Stimulated activated CD8-positive, alpha-beta memory T cell treated with anti-CD3 and anti-CD28 coated beads, Interleukin-4, amount 100 ng/mL, for 4 hours (primary cell): Measurements from ENCODE around the gene COA8.
A peak's percentile ranks its signal among the peaks of the same experiment; 100 is the strongest.

Experiments used
- DNase-seq, 2 donors: peaks; one replicate each; pipeline ENCODE4 v3.0.0-alpha.2; 2020; ENCODE audit warnings: low read depth in 2 of 2, low spot score in 1 of 2

Gene COA8

DNA sequence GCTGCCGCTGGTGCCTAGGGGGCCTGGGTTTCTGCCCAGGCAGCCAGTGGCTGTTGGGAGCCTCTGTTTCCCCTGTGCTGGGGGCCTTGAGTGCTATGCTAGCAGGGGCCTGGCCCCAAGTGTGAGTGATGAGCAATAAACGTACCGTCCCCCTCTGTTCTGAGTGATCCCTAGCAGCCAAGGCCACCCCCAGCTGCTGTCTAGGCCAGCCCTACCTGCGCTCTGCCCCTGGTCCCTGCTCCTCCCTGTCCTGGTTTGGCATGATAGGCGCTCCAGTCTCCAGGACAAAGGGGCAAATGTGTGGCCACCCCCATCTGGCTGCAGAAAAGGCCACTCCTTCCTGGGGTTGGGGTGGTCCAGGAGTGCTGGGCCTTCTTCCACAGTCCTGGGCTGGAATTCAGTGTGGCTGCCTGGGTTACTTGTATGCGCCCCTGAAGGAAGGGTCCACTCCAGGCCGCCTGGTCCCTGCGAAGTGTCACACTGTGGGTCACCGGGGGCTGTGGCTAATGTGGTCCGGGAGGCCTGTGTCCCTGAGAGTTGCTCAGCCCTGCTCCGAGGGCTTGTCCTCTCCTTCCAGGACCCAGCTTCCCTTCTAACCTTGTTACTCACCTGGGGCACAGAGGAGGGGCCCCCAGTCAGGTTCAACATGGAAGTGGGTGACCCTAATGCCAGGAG lies 26.7 kb upstream of the COA8 start:
- no peak for DNase-seq

DNA sequence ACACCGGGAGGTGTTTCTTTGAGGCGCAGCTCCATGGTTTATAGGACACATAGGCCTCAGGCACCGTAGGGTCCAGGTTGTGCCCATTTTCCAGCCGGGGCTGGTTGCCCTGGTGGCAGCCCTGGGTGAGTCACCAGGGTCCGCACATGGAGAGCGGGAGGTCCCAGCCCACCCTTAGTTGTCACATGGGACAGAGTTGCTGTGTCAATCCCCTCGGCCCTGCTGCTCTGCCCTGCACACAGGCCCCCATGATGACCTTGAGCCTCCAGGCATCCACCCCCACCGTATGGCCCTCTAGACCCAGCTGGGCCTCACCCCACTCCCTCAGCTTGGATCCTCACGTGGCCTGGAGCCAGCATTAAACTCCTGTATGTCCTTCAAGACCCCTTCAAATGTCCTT lies 26.1 kb upstream of the COA8 start:
- no peak for DNase-seq

DNA sequence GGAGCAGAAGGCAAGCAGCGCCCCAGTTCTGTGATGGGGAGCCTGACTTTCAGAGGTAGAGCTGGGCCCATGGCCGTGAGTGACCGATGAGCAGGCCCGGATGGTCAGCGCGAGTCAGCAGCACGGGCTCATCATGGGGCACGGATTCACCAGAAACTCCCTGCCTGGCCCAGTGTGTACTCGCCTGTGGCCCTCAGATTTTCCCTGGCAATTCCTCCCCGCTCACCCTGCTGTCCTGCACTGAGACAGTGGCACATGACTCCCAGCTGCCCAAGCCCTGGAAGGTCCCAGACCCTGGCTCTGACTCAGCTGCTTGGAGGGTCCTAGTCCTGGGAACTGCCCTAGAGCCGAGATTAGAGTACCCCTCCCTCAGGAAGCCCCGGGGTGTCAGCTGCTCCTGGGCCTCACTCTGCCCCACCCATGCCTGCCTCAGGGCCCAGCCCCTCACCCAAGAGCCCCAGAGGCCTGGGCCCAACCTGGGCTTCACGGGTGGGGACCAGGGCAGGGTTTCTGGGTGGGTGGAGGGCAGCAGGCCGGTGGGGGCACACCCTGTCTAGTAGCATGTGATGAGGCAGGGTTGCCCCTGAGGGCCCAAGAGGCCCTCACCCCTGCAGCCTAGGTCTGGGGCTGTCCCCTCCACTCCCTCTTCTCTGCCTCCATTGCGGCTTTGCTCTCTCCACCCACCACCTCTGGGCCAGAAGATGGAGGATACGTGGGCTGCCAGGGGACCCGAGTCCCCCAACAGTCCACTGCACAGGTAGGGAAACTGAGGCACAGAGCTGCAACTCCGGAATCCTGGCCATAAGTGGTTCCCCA lies 25.4 kb upstream of the COA8 start:
- DNase-seq = no peak

DNA sequence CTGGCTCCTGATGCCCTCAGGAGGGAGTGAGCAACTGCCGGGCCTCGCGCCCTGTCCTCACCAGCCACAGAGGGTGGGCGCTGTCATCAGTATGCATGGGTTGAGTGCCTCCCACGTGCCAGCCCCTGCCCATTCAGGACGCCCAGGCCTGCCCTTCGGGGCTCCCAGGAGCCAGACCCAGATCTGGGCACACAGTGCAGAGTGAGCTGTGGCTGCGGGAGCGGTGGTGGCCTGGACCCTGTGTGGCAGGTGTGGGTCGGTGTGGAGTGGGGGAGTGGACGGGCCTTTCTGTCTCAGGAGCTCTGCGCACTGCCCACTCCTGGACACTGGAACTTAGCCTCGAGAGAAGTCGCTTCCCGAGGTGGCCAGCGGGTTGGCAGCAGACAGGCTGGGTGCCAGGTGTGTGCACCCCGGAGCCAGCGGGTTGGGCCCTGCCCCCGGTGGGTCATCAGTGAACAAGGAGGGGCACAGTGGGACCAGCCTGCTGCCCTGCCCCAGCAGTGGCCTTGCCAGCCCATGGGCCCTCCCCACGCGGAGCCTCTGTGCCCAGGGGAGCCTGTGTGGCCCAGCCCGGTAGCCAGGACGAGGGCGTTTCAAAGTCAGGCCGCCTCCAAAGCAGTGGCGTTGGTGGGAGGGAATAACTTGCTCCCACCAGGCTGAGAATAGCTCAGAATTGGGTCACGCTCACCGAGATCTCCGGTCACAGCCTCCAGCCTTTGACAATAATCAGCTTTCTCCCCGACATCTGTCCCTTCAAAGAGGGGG lies 24.3 kb upstream of the COA8 start:
- no peak for DNase-seq

DNA sequence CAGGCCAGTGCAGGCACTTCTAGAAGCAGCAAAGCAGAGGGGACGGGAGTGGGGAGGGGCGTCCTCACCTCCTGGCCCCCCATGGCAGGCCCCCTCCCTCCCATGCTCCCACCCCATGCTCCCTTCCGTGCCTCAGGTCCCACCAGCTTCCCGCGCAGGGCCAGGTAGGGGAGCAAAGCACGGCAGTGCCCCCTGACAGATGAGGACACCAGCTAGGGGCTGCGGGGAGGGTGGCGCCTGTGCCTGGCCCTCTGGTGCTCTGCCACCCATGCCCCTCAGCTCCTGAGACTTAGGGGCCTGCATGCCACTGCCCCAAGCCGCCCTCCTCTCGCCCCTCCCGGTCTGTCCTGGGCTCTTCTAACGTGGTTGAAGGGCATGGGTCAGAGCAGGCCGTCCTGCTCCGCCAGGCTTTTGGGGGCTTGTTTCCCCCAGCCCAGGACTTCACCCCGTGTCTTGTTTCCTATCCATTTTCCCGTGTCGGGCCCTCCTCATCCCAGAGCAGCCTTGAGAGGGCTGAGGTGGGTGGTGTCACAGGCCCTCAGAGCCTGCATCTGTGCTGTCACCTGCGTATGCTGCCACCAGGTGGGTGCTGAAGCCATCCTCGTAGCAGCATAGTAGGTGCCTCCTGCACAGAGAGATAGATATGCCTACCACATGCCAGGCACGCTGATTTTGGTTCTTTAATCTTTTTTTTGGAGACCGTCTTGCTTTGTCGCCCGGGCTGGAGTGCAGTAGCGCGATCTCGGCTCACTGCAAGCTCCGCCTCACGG lies 23.5 kb upstream of the COA8 start:
- no peak for DNase-seq

DNA sequence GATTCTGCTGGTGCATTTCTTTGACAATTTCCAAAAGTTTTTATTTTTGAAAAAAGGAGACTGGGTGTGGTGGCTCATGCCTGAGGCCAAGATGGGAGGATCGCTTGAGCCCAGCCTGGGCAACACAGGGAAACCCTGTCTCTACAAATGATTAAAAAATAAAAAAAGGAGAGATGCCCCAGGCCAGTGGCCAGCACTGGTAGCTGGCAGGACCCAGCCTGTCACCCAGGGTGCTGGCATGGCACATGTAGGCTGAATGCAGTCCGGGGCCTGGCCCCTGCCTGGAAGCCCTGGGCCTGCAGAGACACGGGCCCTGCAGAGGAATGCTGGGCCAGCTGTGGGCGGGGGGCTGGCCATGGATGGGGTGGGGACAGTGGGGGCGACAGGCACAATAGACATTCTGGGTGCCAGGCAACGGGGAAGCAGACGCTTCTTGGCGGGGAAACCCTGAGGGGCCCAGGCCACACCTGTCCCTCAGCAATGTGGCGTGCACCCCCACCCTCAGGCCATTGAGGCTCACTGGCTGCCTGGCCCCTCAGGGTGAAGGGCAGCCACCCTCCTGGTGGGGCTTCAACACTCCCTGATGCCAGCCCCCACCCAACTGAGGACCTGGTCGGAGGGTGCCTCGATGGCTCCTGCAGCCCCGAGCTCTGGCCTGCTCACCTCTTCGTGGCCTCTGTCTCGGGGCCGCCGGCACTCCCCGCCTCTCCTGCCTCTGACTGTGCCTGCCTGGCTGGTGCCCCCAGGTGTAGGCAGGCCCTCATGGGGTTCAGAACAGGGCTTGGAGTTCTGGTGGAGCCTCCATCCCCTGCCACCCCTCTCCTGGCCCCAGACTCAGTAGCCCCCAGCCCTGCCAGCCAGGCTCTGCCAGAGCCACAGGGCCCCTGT lies 21.7 kb upstream of the COA8 start:
- no peak for DNase-seq

DNA sequence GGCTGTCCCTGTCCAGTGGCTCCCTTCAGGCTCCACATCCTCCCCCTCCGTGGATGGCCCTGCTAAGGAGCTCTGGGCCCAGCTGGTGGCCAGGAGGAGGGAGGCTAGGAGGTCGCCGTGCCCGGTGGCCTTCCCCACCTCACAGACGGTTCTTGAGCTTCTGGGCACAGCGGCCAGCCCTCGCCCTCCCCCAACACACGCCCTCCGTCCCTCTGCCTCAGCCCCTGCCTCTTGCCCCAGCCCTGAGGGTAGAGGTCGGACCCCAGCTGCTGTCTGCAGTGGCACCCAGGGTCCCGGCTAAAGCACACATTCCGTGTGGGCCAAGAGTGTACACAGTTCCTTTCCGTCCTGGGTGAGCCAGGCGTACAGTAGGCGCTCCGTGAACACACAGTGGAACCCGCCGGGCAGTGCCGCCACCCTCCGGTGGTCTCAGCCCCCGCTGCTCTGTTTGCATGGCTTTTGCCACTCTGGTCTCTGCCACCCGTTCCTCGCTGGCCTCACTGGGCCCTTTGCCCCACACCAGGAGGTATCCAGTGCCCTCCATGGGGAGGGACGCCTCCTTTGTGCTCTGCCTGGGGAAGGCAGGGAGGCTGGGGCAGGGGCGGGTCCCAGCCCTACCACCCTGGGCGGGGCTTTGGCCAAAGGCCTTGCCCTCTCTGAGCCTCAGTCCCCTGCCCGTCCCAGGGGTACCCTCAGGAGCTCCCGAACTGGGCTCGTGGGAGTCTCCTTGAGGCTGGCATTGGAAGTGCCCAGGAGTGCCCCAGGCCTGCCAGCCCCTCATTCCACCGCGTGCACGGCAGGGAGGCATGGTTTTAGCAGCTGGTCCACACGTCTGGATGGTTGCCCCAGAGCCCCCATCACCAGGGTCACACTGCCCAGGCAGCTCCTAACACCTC lies 20.8 kb upstream of the COA8 start:
- no peak for DNase-seq

DNA sequence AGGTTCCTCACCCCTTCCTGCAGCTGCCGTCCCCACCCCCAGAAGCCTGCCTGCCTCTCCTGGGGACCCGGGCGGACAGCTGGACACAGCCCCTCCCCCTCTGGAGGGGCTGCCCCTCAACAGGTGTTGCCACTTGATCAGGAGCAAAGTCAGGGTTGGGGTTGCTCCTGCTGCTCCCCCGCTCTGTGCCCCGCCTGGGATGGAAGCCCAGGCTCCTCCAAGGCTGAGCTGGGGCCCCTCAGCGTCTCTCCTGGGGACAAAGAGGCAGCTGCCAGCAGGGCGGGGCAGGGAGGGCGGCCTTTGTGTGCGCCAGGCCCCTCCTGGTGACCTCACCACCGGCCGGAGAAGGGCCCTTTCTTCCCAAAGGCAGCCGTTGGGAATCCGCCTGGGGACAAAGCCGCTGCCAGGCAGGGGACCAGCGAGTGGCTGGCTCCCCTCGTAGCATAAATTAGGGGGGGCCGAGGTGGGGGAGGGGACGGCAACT lies 20.1 kb upstream of the COA8 start:
- no peak for DNase-seq

DNA sequence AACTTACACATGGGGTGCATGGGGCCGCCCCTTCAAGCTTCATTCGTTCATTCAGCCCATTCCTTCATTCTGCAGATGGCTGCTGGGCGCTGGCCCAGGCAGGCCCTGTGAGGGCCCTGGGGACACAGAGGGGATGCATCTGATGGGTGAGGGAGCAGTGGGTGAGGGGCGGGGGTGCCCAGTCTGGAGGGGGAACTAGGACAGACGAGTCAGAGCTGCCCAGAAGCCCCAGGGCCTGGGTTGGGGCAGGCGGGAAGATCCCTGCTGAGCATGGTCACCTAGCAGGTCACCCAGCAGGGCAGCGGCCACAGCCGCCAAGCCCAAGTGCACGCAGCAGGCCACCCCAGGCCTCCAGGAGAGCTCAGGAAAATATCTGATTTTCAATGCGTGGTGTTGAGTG lies 19.6 kb upstream of the COA8 start:
- no peak for DNase-seq

DNA sequence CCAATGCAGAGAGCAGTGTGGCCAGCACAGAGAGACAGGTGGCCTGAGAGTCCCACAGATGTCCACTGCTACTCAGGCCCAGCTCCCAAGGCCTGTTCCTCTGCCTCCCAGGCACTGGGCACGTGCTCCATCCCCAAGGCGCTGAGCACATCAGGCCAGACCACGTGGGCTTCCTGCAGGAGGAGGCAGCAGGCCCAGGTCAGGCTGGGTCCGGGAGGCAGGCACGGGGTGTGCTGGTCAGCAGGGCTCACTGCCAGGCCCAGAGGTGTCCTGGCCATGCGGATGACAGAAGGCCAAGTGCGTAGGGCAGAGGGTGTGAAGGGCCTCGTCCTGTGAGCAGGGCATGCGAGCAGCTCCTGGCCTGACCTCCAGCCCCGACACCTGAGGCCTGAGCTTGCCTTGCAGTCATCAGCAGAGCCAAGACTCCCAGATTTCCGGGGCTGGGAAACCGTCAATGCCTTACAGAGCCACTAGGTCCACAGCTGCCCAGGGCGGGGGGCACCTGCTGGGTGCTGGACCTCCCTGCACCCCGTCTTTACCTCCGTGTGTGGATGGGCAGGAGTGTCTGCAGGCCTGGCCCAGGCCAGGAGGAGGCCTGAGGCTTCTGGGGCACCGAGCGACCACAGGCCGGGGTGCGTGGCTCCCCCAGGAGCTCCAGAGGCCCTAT lies 18.9 kb upstream of the COA8 start:
- no peak for DNase-seq

DNA sequence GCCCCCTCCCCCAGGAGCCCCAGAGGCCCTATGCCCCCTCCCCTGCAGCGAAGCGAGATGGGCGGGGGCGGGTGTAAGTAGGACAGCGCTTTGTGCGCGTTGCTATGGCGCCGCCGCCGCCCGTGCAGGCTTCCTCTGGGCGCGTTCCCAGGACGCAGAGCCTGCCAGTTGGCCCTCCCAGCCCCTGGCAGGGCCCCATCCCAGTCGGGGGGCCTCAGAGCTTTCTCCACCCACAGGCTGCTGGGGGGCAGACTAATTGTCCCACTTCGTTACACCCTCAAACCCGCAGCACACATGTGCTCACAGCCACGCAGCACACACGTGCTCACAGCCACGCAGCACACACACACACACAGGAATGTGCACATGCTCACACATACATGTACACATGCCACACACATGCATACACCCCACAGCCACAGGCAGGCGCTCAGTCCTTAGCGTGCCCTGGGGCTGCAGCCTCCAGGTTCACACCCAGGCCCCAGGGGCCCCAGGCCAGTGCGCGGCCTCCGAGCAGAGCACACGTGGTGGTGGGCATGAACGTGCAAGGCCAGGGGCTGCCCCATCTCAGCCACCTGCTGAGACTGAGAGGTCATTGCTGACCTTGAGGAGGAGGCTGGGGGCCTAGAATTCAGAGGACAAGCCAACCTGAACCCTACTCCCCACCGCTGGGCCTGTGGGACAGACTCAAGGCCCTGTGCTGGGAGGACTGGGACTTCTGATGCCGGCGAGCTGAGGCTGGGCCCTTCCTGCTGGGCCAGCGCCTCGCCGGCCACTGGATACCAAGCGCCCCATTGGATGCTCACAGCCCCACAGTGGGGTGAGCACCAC lies 18.2 kb upstream of the COA8 start:
- DNase-seq = no peak

DNA sequence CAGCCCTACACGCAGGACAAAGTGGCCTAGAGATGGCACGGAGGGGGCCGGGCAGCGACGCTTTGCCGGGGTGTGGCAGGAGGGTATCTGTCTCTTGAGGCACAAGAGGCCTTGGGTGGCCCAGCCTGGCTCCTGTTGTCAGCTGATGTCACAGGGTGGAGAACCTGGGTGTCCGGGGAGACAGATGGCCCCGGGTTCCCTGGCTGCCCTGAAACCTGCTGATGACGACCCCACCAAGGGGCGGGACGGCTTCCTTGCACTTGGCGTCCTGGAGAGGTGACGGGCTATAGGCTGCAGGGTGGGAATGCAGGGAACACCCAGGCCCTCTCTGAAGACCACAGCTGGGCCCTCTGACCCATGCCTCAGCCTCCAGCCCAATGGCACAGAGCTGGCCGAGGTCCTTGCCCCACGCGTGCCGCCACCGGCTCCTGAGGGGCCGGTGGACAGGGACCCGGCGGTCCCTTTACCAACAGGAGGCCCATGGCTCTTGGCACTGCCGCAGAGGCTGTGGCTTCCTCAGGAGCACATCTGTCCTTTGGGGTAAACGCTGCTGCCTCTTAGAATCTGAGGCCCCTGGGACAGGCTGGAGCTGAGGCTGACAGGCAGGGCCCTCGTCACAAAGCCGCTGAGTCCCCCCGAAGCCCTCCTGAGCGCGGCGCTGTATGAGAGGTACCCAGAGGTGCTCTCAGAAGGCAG lies 17.4 kb upstream of the COA8 start:
- no peak for DNase-seq

DNA sequence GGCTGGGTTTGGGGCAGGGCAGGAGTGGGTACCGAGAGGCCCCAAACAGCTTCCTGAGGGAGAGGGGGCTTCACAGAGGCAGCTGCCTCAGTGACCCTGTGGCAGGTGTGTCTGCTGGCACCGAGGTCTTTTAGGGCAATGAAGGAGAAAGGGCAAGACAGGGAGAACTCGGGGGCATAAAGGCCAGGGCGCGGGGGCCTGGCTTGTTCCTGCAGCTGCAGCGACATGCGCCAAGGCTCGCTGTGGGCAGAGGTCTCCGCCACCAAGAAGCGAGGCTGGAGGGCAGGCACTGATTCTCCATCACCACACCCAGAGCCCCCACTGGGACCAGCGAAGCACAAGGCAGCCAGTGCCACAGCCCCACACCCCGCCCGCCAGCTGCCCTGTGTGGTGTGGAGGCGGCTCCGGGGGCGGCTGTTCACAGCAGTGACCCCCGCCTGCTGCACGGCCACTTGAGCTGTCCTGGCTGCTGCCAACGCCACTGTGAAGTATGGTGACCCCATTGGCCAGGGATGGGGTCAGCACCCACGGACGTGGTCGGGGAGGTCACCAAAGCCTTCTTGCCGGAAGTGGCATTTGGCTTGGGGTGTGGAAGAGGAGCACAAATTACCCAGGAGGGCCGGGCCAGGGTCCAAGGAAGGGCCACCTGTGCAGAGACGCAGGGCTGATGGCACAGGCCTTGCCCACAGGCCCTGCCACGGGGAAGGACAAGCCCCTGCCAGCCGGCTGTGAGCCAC lies 16.7 kb upstream of the COA8 start:
- no peak for DNase-seq

DNA sequence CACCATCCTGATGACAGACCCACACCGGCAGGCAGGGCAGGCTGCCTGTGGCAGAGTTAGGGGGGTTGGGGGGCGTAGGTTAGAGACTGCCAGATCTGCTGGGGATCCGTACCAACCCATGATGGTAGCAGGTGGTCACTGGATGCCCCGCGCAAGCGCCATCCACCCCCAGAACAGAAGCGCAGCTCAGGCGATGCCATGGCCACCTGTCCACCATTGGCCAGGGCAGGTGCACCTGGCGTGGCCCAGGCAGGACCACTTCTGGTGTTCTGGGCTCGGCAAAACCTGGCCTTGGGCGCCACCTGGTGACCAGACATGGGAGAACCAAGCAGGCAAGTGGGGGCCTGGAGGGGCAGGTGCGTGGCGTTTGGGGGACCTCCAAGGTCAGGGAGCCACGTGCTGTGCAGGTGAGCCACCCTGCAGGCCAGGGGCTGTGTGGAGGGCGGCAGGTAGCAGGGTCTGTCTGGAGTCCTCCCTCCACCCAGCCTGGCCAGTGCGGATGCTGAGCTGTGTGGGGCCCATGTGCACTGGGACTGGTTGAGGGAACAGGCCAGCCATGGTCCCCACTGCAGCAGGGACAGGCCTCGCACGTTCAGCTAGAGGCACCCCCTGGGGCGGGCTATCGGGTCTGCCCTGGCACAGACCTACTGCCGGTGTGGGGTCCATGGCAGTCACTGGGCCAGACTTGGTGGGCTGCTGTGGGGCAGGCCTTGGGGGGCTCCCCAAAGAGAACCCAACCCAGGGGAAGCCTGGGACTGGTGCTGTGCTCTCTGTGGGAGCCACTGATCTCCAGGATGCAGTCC lies 15.9 kb upstream of the COA8 start:
- DNase-seq = peak; percentile 40 to 59

DNA sequence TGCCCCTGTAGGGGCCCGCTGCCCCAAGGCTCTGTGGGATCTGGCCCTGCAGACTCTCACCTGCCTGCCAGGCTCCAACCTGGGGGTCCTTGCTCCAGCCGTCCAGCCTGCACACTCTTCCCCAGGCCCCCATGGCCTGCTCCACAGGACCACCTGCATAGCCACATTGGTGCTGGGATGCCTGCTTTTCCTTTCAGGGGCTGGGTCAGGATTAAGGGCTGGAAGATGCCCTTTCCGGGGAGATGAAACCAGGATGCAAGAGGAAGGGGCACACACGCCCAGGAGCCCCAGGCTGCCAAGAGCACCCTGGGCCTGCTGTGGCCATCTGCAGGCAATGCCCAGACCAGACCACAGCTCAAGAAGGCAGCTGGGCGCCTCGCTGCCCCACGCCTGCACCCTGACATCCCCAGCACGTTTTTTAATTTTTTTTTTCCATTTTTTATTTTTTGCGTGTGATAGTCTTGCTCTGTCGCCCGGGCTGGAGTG lies 15.3 kb upstream of the COA8 start:
- no peak for DNase-seq
